Common myeloid progenitor, CD34-positive (primary cell): ENCODE measurements around the gene RABGAP1.

Source experiments
- CTCF ChIA-PET: fragments of 350-600 bp; sonication (Branson Sonifier 250); formaldehyde crosslinking; loops from one replicate; lab custom pipeline; 2021; ENCODE audit warnings: antibody characterized with exemption; lab: Charles Lee
- POLR2A ChIA-PET: fragments of 350-600 bp; sonication (Branson Sonifier 250); formaldehyde crosslinking; loops from one replicate; lab custom pipeline; 2021; ENCODE audit warnings: antibody characterized with exemption; lab: Charles Lee
- DNase-seq, 3 donors: peaks; one replicate each; pipeline versions ENCODE4 v3.0.0 to v3.0.0-alpha.2; 2013
- H3K27ac ChIP-seq, 2 experiments: 1 replicate in 1 of 2; 2 replicates in 1 of 2; pipeline ENCODE4 v1.7.0; 2013; ENCODE audit warnings: inconsistent platforms in 2 of 2, low read length in 2 of 2, mild to moderate bottlenecking in 2 of 2, low read depth in 1 of 2, moderate library complexity in 1 of 2; ENCODE audit not compliant: severe bottlenecking in 2 of 2, insufficient read depth in 1 of 2, poor library complexity in 1 of 2
- H3K27me3 ChIP-seq, 5 experiments: replicated peaks in 2 of 5; 1 replicate in 3 of 5; 2 replicates in 2 of 5; pipeline versions ENCODE4 v1.6.1 to v1.7.0; 2013; ENCODE audit warnings: low read length in 4 of 5, mild to moderate bottlenecking in 2 of 5, moderate library complexity in 2 of 5, inconsistent platforms in 1 of 5; ENCODE audit not compliant: insufficient read depth in 5 of 5, control insufficient read depth in 4 of 5
- H3K36me3 ChIP-seq, 4 experiments: 1 replicate in 2 of 4; 2 replicates in 2 of 4; pipeline versions ENCODE4 v1.6.1 to v1.7.0; 2013; ENCODE audit warnings: low read length in 3 of 4, control low read depth in 1 of 4, mild to moderate bottlenecking in 1 of 4; ENCODE audit not compliant: control insufficient read depth in 4 of 4, insufficient read depth in 4 of 4
- H3K4me1 ChIP-seq, 4 experiments: 1 replicate in 3 of 4; 2 replicates in 1 of 4; pipeline versions ENCODE4 v1.6.1 to v1.7.1; 2013; ENCODE audit warnings: low read length in 3 of 4, mild to moderate bottlenecking in 3 of 4, control low read depth in 1 of 4, inconsistent platforms in 1 of 4, moderate library complexity in 1 of 4; ENCODE audit not compliant: control insufficient read depth in 4 of 4, insufficient read depth in 4 of 4; ENCODE audit errors: control extremely low read depth in 1 of 4
- H3K4me3 ChIP-seq, 7 experiments: 1 replicate in 4 of 7; 2 replicates in 3 of 7; pipeline versions ENCODE4 v1.5.1 to v1.7.0; 2013; ENCODE audit warnings: mild to moderate bottlenecking in 7 of 7, low read length in 6 of 7, moderate library complexity in 6 of 7, inconsistent platforms in 2 of 7, low read depth in 2 of 7, control low read depth in 1 of 7; ENCODE audit not compliant: insufficient read depth in 4 of 7, control insufficient read depth in 1 of 7; ENCODE audit errors: extremely low read depth in 1 of 7
- H3K9me3 ChIP-seq, 5 experiments: 1 replicate in 4 of 5; 2 replicates in 1 of 5; pipeline versions ENCODE4 v1.6.1 to v1.7.1; 2013; ENCODE audit warnings: low read length in 4 of 5, mild to moderate bottlenecking in 2 of 5, inconsistent platforms in 1 of 5, low read depth in 1 of 5, moderate library complexity in 1 of 5; ENCODE audit not compliant: control insufficient read depth in 4 of 5, insufficient read depth in 2 of 5; ENCODE audit errors: control extremely low read depth in 1 of 5
- WGBS: methylation state at CpG from one replicate; pipeline ENCODE4 v1.1.5; 2013; ENCODE audit not compliant: insufficient coverage; 5-methylcytosine and 5-hydroxymethylcytosine counted together

The RABGAP1 gene

GRCh38 chr9:123098096-123098459, 157.3 kb downstream of the RABGAP1 start:
- Histone ChIP-seq H3K9me3 (no peaks in the 10 kb centered on the region), H3K4me3 (no peak overlapping the region), H3K27me3 (no peaks in the 10 kb centered on the region), H3K27ac (no peak overlapping the region), H3K4me1 (no peaks in the 10 kb centered on the region), H3K36me3 (peaks cover 36 to 93% (median 61%) of the 10 kb centered on the region in 4 experiments)
- 100% methylated on average over 1 of the region's 4 CpGs for WGBS
- ChIA-PET POLR2A (no interaction called here), CTCF (interaction anchor here (1.0 to 2.4 kb wide), 6 partner anchors 9 to 257 kb away, joined by 3 to 9 read pairs (median 4); no protein-coding TSS in a partner anchor)
- no peak for DNase-seq

DNA sequence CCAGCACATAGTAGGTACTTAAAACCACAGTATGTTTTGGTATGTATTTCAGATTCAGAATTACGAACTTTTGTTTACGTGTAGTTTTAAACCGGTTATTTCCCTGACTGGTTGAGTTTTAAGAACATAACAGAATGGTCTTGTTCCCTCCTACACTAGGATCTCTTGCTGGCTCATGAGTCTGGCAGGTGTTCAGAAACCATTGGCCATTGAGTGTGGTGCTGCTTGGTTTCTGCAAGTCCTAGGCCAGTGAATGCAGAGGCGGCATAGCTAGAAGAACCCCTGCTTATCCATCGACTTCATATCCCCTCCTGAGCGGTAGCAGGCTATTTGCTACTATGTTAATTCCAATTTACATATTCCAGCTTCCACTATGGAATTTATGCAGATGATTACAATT, 158.2 kb downstream of the RABGAP1 start:
- 100% methylated on average over 4 of the region's 6 CpGs for WGBS
- POLR2A ChIA-PET = no interaction called here
- Histone ChIP-seq H3K36me3 (peaks cover 31 to 91% (median 57%) of the 10 kb centered on the region in 4 experiments), H3K4me3 (no peak overlapping the region), H3K4me1 (no peaks in the 10 kb centered on the region), H3K27me3 (no peaks in the 10 kb centered on the region), H3K9me3 (no peaks in the 10 kb centered on the region), H3K27ac (no peak overlapping the region)
- DNase-seq = no peak
- CTCF ChIA-PET = interaction anchor here (0.6 to 4.7 kb wide), 5 partner anchors 8 to 251 kb away, joined by 3 to 37 read pairs (median 4); no protein-coding TSS in a partner anchor

DNA sequence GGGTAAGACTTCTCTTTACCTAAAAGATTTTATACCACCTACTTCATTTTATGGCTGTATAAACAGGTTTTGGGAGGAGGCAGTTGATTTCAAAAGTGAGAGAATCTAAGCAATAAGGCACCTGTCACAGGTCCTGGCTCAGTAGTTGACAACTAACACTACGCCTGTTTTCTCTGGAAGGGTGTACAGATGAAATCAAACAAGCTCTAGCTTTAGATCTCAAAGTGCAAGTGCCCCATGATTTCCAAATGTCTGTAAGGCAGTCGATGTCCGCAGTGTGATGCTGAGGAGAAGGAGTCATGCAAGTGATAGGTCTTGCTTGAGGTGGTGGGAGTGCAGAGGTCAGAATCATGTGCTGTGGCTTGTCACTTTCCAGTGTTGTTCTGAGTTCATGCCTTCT, 158.7 kb downstream of the RABGAP1 start:
- Histone ChIP-seq H3K9me3 (no peaks in the 10 kb centered on the region), H3K27me3 (no peaks in the 10 kb centered on the region), H3K36me3 (peaks cover 33 to 93% (median 59%) of the 10 kb centered on the region in 4 experiments), H3K4me1 (no peaks in the 10 kb centered on the region), H3K4me3 (no peak overlapping the region), H3K27ac (no peak overlapping the region)
- WGBS = 93% methylated on average over 3 of the region's 3 CpGs
- CTCF ChIA-PET = interaction anchor here (0.6 to 4.7 kb wide), 4 partner anchors 9 to 241 kb away, joined by 3 to 37 read pairs (median 4); no protein-coding TSS in a partner anchor
- no peak for DNase-seq
- POLR2A ChIA-PET = interaction anchor here (1.2 kb wide), 1 partner anchor 12 kb away, joined by 3 read pairs; no protein-coding TSS in a partner anchor

DNA sequence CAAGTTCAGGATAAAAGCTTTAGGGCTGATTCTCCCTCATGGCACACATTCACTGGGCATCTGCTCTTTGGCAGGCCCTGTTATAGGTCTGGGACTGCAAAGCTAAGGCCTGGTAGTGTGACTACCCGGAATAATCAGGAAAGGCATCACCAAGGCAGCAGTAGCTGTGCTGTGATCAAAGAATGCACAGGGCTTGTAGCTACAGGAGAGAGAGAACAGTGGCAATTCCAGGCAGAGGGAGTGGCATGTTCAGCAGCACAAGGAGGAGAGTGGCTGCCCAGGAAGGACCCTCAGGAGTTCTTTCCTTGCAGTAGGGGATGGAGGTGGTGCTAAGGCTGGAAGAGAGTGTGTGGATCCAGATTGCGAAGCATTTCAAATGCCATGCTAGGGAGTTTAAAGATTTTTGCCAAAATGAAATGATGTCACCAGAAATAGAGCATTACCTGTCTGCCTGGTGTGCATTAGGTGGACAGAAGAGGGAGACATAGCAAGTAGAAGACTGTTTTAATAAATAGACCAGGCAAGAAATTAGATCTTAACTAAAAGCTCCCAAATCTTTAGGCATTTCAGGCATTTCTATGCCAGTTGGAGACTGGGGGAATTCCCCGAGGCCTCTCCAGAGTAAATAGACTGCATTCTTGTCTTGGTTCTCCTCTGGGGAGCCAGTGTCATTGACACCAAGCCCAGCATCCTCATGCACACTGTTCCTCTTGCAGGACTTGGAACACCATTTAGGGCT, 161.7 kb downstream of the RABGAP1 start:
- Histone ChIP-seq H3K4me3 (no peak overlapping the region), H3K27ac (peak overlapping the region in 1 of 2 experiments; percentile 6), H3K27me3 (no peaks in the 10 kb centered on the region), H3K9me3 (no peaks in the 10 kb centered on the region), H3K36me3 (peaks cover 32 to 96% (median 71%) of the 10 kb centered on the region in 4 experiments), H3K4me1 (no peaks in the 10 kb centered on the region)
- ChIA-PET CTCF (interaction anchor here (1.3 to 4.7 kb wide), 7 partner anchors 12 to 252 kb away, joined by 3 to 37 read pairs (median 5); no protein-coding TSS in a partner anchor), POLR2A (no interaction called here)
- DNase-seq = no peak
- 96% methylated on average over 3 of the region's 3 CpGs for WGBS

GRCh38 chr9:123104807-123105206, 164.0 kb downstream of the RABGAP1 start:
- Histone ChIP-seq H3K27me3 (no peaks in the 10 kb centered on the region), H3K9me3 (no peaks in the 10 kb centered on the region), H3K27ac (no peak overlapping the region), H3K4me1 (no peaks in the 10 kb centered on the region), H3K36me3 (peaks cover 19 to 96% (median 70%) of the 10 kb centered on the region in 4 experiments), H3K4me3 (no peak overlapping the region)
- DNase-seq = no peak
- CTCF ChIA-PET = interaction anchor here (0.6 to 0.9 kb wide), 2 partner anchors 283 to 869 kb away, joined by 3 read pairs; no protein-coding TSS in a partner anchor
- POLR2A ChIA-PET = no interaction called here
- 95% methylated on average over 5 of the region's 7 CpGs for WGBS

GRCh38 chr9:123105490-123105889, 164.7 kb downstream of the RABGAP1 start:
- H3K27me3 ChIP-seq = no peaks in the 10 kb centered on the region
- H3K36me3 ChIP-seq = peaks cover 19 to 95% (median 71%) of the 10 kb centered on the region in 4 experiments
- H3K27ac ChIP-seq = peak overlapping the region in 1 of 2 experiments; percentile 3
- 89% methylated on average over 1 of the region's 5 CpGs for whole genome bisulfite sequencing
- no peak for DNase-seq
- H3K9me3 ChIP-seq = no peaks in the 10 kb centered on the region
- H3K4me3 ChIP-seq = no peak overlapping the region
- peaks cover 0 to 6% (median 0%) of the 10 kb centered on the region in 4 experiments for H3K4me1 ChIP-seq
- ChIA-PET POLR2A (no interaction called here), CTCF (no interaction called here)
